ENCODE data around the gene PRM3.

- TF ChIP-seq FOXK2 (IDR thresholded peaks at IDR 0.05) (no peak), ARNT (IDR thresholded peaks at IDR 0.05) (no peak)
These were observed 37.6 kb upstream of the PRM3 start for GRCh38 chr16:11310997-11311561.
